NCI-H1048 (cell line): ENCODE measurements around the gene SLC22A1.

Source experiments
- DNase-seq: peaks from one replicate; lab custom pipeline; 2025; lab: John Stamatoyannopoulos, UW

The SLC22A1 gene

GRCh38 chr6:160173806-160174527 lies 52.4 kb downstream of the SLC22A1 start:
- DNase-seq, result no peak

DNA sequence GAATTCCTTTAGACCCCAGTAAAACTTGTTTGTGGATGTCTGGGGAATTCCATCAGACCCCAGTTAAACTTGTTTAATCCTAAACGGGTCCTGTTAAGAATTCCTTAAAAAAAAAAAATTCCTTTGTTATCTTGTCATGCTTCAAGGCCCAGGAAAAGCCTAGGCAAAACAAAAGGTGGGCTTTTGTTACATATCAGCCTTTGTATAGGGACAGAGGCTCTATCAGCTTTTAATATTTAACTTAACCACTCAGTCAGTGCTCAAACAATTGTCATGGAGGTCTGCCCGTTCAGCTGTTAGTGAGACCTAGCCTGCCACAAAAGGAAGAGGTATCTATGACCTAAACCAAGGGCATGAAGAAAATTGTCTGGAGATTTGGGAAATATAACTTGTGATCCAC lies 53.1 kb downstream of the SLC22A1 start:
- DNase-seq, result no peak

- DNase-seq, result no peak
These were observed 55.6 kb downstream of the SLC22A1 start for GRCh38 chr6:160177220-160177619.

DNA sequence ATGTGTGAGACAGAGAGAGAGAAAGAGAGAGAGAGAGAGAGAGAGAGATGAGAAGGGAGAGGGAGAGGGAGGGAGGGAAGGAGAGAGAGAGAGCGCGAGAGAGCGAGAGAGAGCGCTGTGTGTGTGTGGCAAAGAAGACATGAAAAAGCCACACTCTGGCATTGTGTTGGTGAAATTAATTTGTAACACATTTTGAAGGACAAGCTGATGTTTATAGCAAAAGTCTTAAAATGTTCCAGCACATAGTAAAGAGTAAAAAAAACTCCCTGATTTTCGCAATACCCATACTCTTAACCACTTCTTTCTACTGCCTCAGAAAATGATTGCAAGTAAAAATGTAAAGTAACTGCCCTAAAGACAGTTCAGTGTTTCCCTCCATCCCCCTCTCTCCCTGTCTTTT lies 56.7 kb downstream of the SLC22A1 start:
- no peak for DNase-seq

DNA sequence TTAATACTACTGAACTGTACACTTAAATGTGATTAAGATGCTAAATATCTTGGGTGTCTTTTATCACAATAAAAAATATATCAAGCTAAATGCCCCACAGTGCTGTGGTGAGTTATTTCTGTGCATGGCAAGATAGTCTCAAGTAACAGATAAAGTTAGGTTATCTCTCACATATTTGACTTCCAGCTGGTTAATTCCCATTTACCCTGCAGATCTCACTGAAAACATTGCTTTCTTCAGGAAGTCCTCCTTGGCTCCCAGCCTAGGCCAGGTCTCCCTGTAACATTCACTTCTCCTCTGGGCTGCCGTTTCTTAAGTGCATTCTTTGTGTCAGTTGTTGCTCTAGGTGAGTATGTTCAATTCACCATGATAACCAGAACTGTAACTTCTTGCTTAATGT lies 59.1 kb downstream of the SLC22A1 start:
- DNase-seq, result no peak

GRCh38 chr6:160188773-160189172 lies 67.2 kb downstream of the SLC22A1 start:
- DNase-seq, result no peak

GRCh38 chr6:160190081-160190480 lies 68.5 kb downstream of the SLC22A1 start:
- no peak for DNase-seq

GRCh38 chr6:160190973-160191372 lies 69.4 kb downstream of the SLC22A1 start:
- no peak for DNase-seq

DNA sequence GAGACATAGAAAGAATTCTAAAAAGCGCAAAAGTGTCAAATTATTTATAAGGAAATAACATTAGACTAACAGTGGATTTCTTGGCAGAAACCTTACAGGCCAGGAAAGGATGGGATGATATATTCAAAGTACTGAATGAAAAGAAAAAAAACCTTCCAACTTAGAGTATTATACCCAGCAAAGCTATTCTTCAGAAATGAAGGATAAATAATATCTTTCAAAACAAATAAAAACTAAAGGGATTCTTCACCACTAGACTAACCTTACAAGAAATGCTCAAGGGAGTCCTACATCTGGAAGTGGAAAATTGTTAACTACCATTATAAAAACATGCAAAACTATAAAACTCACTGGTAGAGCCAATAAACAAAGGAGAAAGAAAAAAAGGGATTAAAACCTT lies 71.2 kb downstream of the SLC22A1 start:
- no peak for DNase-seq

GRCh38 chr6:160194808-160195207 lies 73.2 kb downstream of the SLC22A1 start:
- DNase-seq, result no peak

GRCh38 chr6:160197662-160198061 lies 76.0 kb downstream of the SLC22A1 start:
- no peak for DNase-seq

DNA sequence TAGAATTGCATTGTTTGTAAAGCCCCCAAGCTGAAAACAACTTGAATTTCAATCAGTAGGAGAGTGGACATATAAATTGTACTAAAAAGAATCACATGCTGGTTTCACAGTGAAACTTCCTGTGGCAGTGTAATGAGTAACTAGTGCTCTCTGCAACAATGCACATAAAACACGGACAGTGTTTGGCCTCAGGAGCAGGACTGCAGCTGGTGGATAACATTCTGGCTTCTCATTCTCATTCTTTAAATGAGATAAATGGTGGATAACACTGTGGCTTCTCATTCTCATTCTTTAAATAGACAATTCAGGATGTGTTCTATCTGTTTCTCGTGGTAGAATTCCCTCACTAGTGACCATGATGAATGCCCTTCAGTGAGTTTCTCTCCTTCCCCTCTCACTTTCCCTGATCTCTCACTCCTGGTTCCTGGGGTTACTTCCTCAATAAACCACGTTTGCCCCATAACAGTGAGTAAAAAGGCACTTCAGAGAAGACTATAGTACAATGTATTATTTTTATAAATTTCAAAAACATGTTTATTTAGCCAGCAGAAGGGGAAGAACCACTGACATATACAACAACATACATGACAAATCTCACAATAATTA lies 77.1 kb downstream of the SLC22A1 start:
- no peak for DNase-seq

- no peak for DNase-seq
These were observed 79.4 kb downstream of the SLC22A1 start for GRCh38 chr6:160201061-160201460.

DNA sequence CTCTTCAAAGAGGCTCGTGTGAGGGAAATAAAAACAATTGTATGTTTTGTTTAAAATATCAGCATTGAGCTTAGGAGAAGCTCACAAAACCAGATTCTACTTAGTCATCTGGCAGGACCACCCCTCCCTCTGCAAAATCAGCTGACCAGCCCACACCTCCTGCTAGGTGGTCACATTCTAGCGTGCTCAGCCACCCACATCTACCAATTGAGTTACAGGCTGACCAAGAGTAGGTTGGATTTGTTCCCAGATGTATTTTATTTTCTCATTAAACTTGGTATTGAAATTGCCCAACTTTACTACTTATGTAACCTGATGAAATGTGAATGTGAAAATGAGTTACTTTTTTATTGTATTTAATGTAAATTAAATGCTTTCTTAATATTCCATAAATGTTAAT lies 80.8 kb downstream of the SLC22A1 start:
- no peak for DNase-seq

DNA sequence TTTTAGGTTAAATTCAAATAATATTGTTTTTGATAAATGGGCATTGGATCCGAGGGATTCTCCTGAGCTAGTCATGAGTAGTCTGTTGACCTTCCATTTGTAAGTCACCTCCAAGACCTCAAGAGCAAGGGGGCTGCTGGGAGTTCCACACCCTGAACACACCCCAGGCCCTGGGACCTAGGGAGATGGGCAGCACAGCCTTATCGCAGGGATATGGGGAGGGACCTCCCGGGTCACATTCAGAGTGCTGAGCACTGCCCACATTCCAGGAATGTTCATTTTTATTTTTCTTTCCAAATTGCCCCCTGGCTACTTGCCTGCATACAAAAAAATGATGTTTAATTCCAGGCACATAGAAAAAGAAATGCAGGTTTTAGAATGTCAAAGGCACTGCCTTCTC lies 81.5 kb downstream of the SLC22A1 start:
- DNase-seq, result no peak

DNA sequence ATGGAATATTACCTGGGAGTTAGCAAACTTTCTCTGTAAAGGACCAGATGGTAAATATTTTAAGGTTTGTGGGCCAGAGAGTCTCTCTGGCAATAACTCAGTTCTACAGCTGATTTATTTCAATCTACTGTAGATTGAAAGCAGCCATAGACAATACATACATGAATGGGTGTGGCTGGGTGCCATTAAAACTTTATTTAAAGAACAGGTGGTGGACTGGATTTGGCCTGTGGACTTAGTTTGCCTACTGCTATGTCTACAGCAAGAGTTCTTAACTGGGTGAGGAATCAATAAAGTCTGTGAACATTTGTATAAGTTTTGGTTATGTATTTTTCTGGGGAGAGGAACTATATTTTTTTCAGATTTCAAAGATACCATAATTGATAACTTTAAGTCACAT lies 81.9 kb downstream of the SLC22A1 start:
- DNase-seq, result no peak

DNA sequence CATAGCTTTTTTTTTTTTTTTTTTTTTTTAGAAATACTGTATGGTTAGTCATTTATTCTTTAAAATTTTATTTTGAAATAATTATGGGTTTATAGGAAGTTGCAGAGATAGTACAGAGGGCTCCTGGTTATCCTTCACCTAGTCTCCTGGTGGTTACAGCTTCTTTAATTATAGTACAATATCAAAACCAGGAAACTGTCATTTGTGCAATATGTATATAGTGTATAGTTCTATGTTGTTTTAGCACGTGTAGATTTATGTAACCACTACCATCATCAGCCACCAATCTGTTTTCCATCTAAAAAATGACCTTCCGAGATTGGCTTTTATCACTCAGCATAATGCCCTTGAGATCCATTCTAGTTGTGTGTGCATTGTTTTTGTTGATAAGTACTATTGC lies 82.3 kb downstream of the SLC22A1 start:
- no peak for DNase-seq

- no peak for DNase-seq
These were observed 83.1 kb downstream of the SLC22A1 start for GRCh38 chr6:160204710-160205109.

DNA sequence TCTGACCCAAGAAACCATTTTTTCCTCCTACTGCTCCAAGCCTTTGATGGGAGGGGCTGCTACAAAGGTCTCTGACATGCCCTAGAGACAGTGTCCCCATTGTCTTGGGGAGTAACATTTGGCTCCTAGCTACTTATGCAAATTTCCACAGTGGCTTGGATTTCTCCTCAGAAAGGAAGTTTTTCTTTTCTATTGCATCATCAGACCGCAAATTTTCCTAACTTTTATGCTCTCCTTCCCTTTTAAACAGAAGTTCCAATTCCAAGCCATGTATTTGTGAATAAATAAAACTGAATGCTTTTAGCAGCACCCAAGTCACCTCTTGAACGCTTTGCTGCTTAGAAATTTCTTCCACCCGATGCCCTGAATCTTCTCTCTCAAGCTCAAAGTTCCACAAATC lies 86.0 kb downstream of the SLC22A1 start:
- DNase-seq, result no peak
